SK-N-SH treated with all-trans-retinoic acid at 6 μM for 48 hours (cell line): ENCODE measurements around the gene MRPL11.

ENCODE experiments used
- SNAI2 ChIP-seq: fragments of 250-450 bp; sonication (Bioruptor Pico); IDR thresholded peaks from 2 replicates; pipeline ENCODE4 v1.5.0; 2020; ENCODE audit warnings: mild to moderate bottlenecking, moderate library complexity
- ZFP30 ChIP-seq: fragments of 450-650 bp; formaldehyde crosslinking; IDR thresholded peaks from 2 replicates; pipeline ENCODE4 v1.5.0; 2022; ENCODE audit warnings: mild to moderate bottlenecking, moderate library complexity
- TF ChIP-seq, protein P1 (sequence below): fragments of 250-450 bp; sonication (Bioruptor Pico); IDR thresholded peaks from 2 replicates; pipeline ENCODE4 v1.5.0; 2020; ENCODE audit warnings: mild to moderate bottlenecking, moderate library complexity
- TF ChIP-seq, protein P2 (sequence below): fragments of 250-450 bp; sonication (Bioruptor Pico); IDR thresholded peaks from 2 replicates; pipeline ENCODE4 v1.8.0; 2020; ENCODE audit warnings: mild to moderate bottlenecking, moderate library complexity, borderline replicate concordance

GRCh38 chr11:66418986-66419308 lies 19.7 kb downstream of the MRPL11 start:
- TF ChIP-seq SNAI2 (no peak), ZFP30 (no peak)
- TF ChIP-seq, protein P1, sequence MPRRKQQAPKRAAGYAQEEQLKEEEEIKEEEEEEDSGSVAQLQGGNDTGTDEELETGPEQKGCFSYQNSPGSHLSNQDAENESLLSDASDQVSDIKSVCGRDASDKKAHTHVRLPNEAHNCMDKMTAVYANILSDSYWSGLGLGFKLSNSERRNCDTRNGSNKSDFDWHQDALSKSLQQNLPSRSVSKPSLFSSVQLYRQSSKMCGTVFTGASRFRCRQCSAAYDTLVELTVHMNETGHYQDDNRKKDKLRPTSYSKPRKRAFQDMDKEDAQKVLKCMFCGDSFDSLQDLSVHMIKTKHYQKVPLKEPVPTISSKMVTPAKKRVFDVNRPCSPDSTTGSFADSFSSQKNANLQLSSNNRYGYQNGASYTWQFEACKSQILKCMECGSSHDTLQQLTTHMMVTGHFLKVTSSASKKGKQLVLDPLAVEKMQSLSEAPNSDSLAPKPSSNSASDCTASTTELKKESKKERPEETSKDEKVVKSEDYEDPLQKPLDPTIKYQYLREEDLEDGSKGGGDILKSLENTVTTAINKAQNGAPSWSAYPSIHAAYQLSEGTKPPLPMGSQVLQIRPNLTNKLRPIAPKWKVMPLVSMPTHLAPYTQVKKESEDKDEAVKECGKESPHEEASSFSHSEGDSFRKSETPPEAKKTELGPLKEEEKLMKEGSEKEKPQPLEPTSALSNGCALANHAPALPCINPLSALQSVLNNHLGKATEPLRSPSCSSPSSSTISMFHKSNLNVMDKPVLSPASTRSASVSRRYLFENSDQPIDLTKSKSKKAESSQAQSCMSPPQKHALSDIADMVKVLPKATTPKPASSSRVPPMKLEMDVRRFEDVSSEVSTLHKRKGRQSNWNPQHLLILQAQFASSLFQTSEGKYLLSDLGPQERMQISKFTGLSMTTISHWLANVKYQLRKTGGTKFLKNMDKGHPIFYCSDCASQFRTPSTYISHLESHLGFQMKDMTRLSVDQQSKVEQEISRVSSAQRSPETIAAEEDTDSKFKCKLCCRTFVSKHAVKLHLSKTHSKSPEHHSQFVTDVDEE (CRISPR knock-in tag), result no peak
- TF ChIP-seq, protein P2, sequence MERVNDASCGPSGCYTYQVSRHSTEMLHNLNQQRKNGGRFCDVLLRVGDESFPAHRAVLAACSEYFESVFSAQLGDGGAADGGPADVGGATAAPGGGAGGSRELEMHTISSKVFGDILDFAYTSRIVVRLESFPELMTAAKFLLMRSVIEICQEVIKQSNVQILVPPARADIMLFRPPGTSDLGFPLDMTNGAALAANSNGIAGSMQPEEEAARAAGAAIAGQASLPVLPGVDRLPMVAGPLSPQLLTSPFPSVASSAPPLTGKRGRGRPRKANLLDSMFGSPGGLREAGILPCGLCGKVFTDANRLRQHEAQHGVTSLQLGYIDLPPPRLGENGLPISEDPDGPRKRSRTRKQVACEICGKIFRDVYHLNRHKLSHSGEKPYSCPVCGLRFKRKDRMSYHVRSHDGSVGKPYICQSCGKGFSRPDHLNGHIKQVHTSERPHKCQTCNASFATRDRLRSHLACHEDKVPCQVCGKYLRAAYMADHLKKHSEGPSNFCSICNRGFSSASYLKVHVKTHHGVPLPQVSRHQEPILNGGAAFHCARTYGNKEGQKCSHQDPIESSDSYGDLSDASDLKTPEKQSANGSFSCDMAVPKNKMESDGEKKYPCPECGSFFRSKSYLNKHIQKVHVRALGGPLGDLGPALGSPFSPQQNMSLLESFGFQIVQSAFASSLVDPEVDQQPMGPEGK (CRISPR knock-in tag), result no peak
